PC-9 (cell line): Measurements from ENCODE around the gene CLNK.

Experiments used
- EZH2 ChIP-seq: fragments of 200-600 bp; sonication (generic); IDR thresholded peaks from 2 replicates; pipeline ENCODE4 v1.8.0; 2017; ENCODE audit warnings: antibody characterized with exemption, low read depth
- TF ChIP-seq, protein P1 (sequence below): fragments of 200-600 bp; sonication (generic); conservative IDR thresholded peaks from 2 replicates; pipeline ENCODE4 v1.6.1; 2017; ENCODE audit warnings: mixed run types, antibody characterized with exemption, mild to moderate bottlenecking, moderate library complexity

DNA sequence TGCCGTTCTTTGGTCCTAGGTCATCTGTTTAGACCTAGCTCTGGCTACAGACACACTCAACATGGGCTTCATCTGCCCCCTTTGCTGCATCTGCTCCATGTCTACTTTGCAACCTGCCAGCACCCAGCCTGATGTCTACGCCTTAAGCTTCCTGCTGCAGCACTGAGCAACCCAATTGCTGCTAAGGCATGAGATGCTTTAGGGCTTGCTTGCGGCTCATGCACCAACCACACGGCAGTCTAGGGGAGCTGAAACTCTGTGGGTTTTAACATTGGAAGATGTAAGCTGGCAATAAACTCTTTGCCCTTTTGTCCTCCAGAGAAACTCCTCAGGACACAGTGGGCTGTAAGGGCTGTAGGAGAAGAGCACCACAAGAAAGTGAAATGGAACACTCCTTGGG lies 11.7 kb upstream of the CLNK start:
- TF ChIP-seq, protein P1, sequence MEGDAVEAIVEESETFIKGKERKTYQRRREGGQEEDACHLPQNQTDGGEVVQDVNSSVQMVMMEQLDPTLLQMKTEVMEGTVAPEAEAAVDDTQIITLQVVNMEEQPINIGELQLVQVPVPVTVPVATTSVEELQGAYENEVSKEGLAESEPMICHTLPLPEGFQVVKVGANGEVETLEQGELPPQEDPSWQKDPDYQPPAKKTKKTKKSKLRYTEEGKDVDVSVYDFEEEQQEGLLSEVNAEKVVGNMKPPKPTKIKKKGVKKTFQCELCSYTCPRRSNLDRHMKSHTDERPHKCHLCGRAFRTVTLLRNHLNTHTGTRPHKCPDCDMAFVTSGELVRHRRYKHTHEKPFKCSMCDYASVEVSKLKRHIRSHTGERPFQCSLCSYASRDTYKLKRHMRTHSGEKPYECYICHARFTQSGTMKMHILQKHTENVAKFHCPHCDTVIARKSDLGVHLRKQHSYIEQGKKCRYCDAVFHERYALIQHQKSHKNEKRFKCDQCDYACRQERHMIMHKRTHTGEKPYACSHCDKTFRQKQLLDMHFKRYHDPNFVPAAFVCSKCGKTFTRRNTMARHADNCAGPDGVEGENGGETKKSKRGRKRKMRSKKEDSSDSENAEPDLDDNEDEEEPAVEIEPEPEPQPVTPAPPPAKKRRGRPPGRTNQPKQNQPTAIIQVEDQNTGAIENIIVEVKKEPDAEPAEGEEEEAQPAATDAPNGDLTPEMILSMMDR, result no peak
- no peak for TF ChIP-seq EZH2
